Spinal cord (tissue), 10 donors: Measurements from ENCODE around the gene ALPK3. TPM values are rescaled to one million over a fixed set of nuclear protein-coding genes. Genes with fewer than 3 reads are reported as not detected.

Experiments used
- DNase-seq, 6 donors: peaks; one replicate each; pipeline versions ENCODE4 v3.0.0 to v3.0.0-alpha.2; 2013 to 2015; ENCODE audit warnings: low spot score in 6 of 6, low read depth in 4 of 6
- H3K27ac ChIP-seq: one replicate; pipeline ENCODE4 v1.5.1; 2013; ENCODE audit warnings: low read depth, low read length, control low read depth
- H3K27me3 ChIP-seq: one replicate; pipeline ENCODE4 v1.6.1; 2013; ENCODE audit warnings: low read length; ENCODE audit not compliant: control insufficient read depth, insufficient read depth
- H3K36me3 ChIP-seq: one replicate; pipeline ENCODE4 v1.6.1; 2013; ENCODE audit warnings: low read length; ENCODE audit not compliant: control insufficient read depth, insufficient read depth
- H3K4me1 ChIP-seq: one replicate; pipeline ENCODE4 v1.6.1; 2013; ENCODE audit warnings: low read length; ENCODE audit not compliant: control insufficient read depth, insufficient read depth
- H3K4me3 ChIP-seq: one replicate; pipeline ENCODE4 v1.5.1; 2013; ENCODE audit warnings: low read depth, low read length, control low read depth
- H3K9me3 ChIP-seq: one replicate; pipeline ENCODE4 v1.6.1; 2013; ENCODE audit warnings: low read length; ENCODE audit not compliant: control insufficient read depth, insufficient read depth
- WGBS: methylation state at CpG from one replicate; pipeline ENCODE4 v1.1.5; 2013; ENCODE audit warnings: missing lambda C conversion rate; ENCODE audit not compliant: insufficient coverage; 5-methylcytosine and 5-hydroxymethylcytosine counted together
- polyA plus RNA-seq, 2 donors: library from polyadenylated mRNA; unstranded; fragments of 120-200 nt; gene quantifications; one replicate each; pipeline ENCODE4 v1.2.1, GENCODE V29; 2013; ENCODE audit not compliant: insufficient read length in 2 of 2
- total RNA-seq, 2 donors: library from RNA; depleted of rRNA in 1 of 2; stranded (reverse); fragments of 120-200 nt in 1 of 2; fragments of >200 nt in 1 of 2; gene quantifications; one replicate each; pipeline versions ENCODE4 v1.2.3 to v1.2.4, GENCODE V29; 2013 to 2014
- donor health status: healthy.

The ALPK3 gene
- total and polyA plus RNA-seq, 4 donors: 5.8 to 8.7 (median 6.4) TPM

DNA sequence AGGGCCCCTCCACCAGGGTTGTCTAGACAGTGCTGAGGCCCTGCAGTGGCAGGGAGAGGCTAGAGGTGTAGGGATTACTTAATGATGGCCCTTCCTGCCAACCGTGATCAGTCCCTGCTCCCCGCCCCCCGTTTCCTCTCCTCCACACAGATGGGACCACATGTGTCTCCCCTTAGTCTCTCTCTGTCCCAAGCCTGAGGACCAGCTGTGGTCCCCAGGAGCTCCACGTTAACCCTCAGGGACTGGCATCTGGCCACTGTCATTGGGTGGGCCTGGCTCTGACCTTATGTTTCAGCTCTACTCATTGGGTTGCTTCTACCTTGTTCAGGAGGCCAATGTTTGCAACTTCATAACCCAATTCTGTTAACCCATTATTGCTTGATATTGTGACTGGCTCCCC lies 6.0 kb upstream of the ALPK3 start:
- WGBS: 92% methylated on average over 4 of the region's 4 CpGs
- Histone ChIP-seq H3K36me3 (peaks cover 4% of the 10 kb centered on the region), H3K4me3 (no peak overlapping the region), H3K27me3 (no peaks in the 10 kb centered on the region), H3K27ac (no peak overlapping the region), H3K9me3 (no peaks in the 10 kb centered on the region), H3K4me1 (no peaks in the 10 kb centered on the region)
- no peak for DNase-seq

DNA sequence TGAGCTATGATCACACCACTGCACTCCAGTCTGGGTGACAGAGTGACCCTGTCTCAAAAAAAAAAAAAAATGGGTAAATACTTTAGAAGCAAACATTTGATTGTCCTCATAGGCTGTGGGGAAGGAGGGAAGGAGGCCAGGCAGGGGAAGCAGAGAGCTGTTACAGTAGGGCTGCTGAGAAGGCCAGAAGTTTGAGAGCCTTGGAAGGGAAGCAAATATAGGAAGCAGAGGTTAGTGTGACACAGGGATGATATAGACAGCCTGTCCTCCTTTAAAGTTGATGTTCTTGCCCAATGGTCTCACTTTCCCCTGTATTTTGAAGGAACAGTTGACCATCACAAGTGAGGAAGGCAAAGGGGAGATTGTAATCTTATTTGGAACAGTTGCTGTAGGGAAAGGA lies 5.3 kb upstream of the ALPK3 start:
- Histone ChIP-seq H3K4me1 (peaks cover 4% of the 10 kb centered on the region), H3K4me3 (no peak overlapping the region), H3K27ac (no peak overlapping the region), H3K27me3 (no peaks in the 10 kb centered on the region), H3K36me3 (peaks cover 4% of the 10 kb centered on the region), H3K9me3 (no peaks in the 10 kb centered on the region)
- DNase-seq: no peak

DNA sequence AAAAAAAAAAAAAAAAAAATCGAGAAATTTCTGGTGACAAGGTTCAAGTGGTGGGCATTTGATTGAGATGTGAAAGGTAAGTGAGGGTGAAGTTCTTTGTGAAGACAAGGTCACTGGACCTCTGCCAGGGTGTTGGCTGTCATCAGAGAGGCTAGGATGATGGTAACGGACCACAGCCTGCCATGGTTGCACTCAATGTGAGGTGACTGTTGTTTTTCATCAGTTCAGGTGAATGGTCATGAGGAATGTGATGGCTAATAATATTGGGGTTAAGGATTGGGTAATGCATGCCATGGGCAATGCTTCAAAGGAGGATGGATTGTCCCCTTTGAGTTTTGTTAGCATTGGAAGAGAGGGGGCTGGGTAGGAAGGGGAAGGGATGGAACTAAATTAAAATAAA lies 4.3 kb upstream of the ALPK3 start:
- H3K27ac ChIP-seq: no peak overlapping the region
- peaks cover 11% of the 10 kb centered on the region for H3K4me1 ChIP-seq
- H3K36me3 ChIP-seq: peaks cover 4% of the 10 kb centered on the region
- no peaks in the 10 kb centered on the region for H3K27me3 ChIP-seq
- no peak for DNase-seq
- H3K9me3 ChIP-seq: no peaks in the 10 kb centered on the region
- H3K4me3 ChIP-seq: no peak overlapping the region
- WGBS: 100% methylated on average over 1 of the region's 2 CpGs

DNA sequence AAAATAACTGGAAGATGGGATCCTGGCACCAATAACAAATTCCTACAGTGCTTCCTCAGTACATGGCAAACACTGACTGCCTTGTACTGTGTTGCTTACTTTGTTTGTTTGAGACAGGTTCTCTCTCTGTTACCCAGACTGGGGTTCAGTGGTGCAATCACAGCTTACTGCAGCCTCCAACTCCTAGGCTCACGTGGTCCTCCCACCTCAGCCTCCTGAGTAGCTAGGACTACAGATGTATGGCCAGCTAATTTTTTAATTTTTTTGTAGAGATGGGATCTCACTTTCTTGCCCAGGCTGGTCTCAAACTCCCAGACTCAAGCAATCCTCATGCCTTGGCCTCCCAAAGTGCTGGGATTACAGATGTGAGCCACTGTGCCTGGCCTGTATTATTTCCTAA lies 3.7 kb upstream of the ALPK3 start:
- WGBS: no CpG with 5 or more reads among the region's 1 CpG
- H3K27me3 ChIP-seq: no peaks in the 10 kb centered on the region
- H3K27ac ChIP-seq: no peak overlapping the region
- no peaks in the 10 kb centered on the region for H3K9me3 ChIP-seq
- peaks cover 17% of the 10 kb centered on the region for H3K4me1 ChIP-seq
- no peak overlapping the region for H3K4me3 ChIP-seq
- H3K36me3 ChIP-seq: peaks cover 4% of the 10 kb centered on the region
- no peak for DNase-seq

GRCh38 chr15:84813931-84814330 lies 3.2 kb upstream of the ALPK3 start:
- Histone ChIP-seq H3K4me1 (peaks cover 19% of the 10 kb centered on the region), H3K27me3 (no peaks in the 10 kb centered on the region), H3K27ac (no peak overlapping the region), H3K36me3 (peaks cover 4% of the 10 kb centered on the region), H3K9me3 (no peaks in the 10 kb centered on the region), H3K4me3 (no peak overlapping the region)
- WGBS: 100% methylated on average over 1 of the region's 1 CpG
- DNase-seq: no peak

DNA sequence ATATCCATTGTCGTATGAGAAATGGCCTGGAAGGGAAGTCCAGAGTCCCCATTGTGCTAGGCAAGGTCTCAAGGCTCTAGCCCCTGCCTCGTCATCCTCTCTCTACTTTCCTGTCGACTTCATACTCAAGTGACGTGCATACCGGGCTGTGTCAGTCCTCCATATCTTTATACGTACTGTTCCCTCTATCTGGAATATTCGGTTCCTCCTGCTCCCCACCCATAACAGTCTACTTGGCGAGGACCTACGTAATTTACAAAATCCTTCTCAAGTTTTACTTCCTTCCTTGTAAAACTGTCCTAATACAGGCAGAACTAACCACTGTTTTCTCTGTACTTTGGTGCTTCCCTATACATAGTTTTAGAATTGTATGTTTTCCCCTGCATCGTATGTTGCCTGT lies 2.2 kb upstream of the ALPK3 start:
- Histone ChIP-seq H3K4me1 (peaks cover 29% of the 10 kb centered on the region), H3K9me3 (no peaks in the 10 kb centered on the region), H3K27me3 (no peaks in the 10 kb centered on the region), H3K27ac (no peak overlapping the region), H3K4me3 (no peak overlapping the region), H3K36me3 (peaks cover 4% of the 10 kb centered on the region)
- DNase-seq: no peak
- WGBS: 88% methylated on average over 10 of the region's 10 CpGs

DNA sequence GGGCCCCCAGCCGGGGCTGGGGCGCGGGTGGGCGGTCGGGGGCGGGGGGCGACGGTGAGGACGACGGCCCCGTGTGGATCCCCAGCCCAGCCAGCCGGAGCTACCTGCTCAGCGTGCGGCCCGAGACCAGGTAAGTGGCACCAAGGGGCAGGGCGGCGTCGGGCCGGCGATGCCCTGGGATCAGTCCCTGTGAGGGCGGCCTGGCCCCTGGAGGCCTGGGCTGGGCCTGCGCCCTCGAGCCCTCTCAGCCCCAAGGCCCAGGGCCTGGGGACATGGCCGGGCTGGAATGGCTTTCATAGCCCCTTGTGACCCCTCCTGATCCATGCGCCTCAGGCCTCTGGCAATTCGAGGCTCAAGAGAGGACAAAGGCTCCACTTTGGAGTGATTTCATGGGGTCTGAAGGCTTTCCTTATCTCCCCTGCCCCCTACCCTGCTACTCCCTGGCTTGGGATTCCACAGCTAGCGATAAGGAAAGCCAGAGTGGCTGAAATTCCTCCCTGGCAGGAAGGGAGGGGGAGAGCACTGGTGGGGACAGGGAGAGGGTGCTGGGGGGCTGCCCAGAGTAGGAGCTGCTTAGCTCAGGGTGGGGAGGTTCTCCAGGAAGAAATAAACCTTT lies 418 bp downstream of the ALPK3 start:
- Histone ChIP-seq H3K9me3 (no peaks in the 10 kb centered on the region), H3K4me3 (peak overlapping the region; percentile 6), H3K27me3 (no peaks in the 10 kb centered on the region), H3K4me1 (peaks cover 52% of the 10 kb centered on the region), H3K36me3 (peaks cover 2% of the 10 kb centered on the region), H3K27ac (peak overlapping the region; percentile 86)
- WGBS: 17% methylated on average over 23 of the region's 27 CpGs
- DNase-seq: peak in 2 of 6 donors; percentile 20 to 41

DNA sequence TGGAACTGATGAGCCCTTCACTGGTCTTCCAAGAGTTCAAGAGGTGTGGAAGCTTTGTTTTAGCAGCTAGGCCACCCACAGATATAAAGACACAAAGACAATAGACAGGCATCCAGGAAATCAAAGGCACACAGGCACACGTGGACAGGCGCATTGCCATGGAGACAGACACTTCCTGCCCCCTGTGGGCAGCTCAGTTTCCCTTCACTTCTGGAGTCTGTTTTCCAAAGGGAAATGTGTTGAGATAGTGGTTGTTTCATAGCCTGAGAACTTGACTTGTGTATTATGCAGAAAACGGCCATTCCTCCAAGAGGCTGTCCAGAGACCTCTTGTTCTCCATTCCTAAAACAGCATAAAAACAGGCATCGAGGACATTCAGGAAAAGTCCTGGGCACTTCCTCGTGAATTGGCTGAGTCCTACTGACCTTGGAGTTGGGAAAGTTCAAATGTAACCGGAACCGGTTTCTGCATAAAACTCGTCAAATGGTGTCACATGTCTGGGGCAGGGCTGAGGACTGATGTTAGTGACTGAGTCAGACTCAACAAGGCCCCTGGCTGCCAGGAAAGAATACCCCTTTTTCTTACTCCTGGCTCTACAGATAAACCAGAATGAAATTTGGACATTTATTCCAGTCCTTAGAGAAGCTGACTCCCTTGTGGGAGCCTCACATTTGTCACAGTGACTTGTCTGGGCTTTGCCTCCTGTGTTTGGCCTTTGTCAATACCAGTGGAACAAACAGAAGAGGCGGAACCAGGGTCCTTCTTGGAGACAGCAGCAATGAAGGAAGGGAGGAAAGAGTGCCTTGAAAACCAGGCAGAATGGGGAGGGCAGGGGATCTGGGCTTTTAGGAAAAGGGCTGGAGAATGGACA lies 1.3 kb downstream of the ALPK3 start:
- Histone ChIP-seq H3K4me1 (peaks cover 61% of the 10 kb centered on the region), H3K9me3 (no peaks in the 10 kb centered on the region), H3K4me3 (no peak overlapping the region), H3K27ac (peak overlapping the region; percentile 86), H3K27me3 (no peaks in the 10 kb centered on the region), H3K36me3 (peaks cover 2% of the 10 kb centered on the region)
- 28% methylated on average over 8 of the region's 9 CpGs for WGBS
- DNase-seq: peak in 5 of 6 donors; percentile 21 to 76 (median 48)

DNA sequence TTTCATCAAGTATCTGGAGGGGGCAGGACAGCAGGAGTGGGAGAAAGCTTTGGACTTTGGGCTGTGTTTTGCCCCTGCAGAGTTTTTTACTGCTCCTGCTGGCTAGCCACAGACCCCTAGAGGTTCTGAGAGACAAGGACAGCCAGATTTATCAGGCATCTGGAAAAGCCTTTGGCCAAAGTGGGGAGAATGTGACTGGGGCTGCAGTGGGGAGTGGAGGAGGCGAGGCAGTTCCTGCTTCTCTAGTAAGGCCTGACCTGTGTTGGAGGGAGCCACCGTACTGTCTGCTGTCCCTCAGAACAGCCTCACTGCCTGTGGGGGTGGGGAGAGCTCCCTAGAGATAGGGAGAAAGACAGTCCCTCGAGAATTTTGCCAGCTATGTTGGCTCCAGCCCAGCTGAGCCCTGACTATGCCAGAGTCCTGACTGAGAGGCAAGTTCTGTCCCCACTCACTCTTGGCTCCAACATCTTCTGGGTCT lies 2.2 kb downstream of the ALPK3 start:
- Histone ChIP-seq H3K9me3 (no peaks in the 10 kb centered on the region), H3K27ac (peak overlapping the region; percentile 86), H3K4me3 (no peak overlapping the region), H3K36me3 (peaks cover 2% of the 10 kb centered on the region), H3K4me1 (peaks cover 66% of the 10 kb centered on the region), H3K27me3 (no peaks in the 10 kb centered on the region)
- WGBS: 39% methylated on average over 3 of the region's 3 CpGs
- DNase-seq: peak in 1 of 6 donors; percentile 28

DNA sequence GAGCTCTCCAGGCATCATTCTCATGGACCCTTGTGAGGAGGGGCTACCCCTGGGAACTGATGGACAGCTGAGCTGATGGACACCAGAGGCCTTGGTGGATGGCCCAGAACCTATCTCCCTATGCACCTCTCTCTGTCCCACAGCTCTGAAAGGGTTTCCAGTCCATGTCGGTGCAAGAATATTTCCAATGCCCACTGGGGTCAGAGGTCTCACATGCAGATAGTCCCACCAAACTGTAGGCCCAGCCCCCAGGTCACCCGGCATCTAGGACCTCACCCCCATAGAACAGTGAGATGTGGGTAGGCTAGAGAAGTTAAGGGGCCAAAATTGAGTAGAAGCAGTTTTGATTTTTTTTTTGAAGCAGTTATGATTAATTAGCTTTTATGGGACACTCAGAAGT lies 2.6 kb downstream of the ALPK3 start:
- WGBS: 80% methylated on average over 1 of the region's 2 CpGs
- H3K27ac ChIP-seq: peak overlapping the region; percentile 86

More for the DNA sequence above, 2.6 kb downstream of the ALPK3 start:
- Histone ChIP-seq H3K4me3 (no peak overlapping the region), H3K4me1 (peaks cover 66% of the 10 kb centered on the region), H3K9me3 (no peaks in the 10 kb centered on the region), H3K36me3 (peaks cover 2% of the 10 kb centered on the region), H3K27me3 (no peaks in the 10 kb centered on the region)
- no peak for DNase-seq
